Neural cell (in vitro differentiated cells): ENCODE data around the gene FILIP1L. TPM values are rescaled to one million over a fixed set of nuclear protein-coding genes. Genes with fewer than 3 reads are reported as not detected.

Experiments
- H2AFZ ChIP-seq: fragments of 200-600, 300-800 bp; sonication (generic), shearing (Covaris generic); 2 replicates; pipeline ENCODE4 v1.6.0; 2014; ENCODE audit warnings: low read depth, mild to moderate bottlenecking, antibody characterized with exemption, low read length, moderate library complexity
- H3F3A ChIP-seq: fragments of 200-600 bp; shearing (Covaris generic); 2 replicates; pipeline ENCODE4 v1.6.1; 2016; ENCODE audit warnings: mild to moderate bottlenecking, moderate library complexity, mixed read lengths, antibody characterized with exemption, low read length; ENCODE audit not compliant: insufficient read depth, poor library complexity, severe bottlenecking
- H3K27ac ChIP-seq: fragments of 200-600, 300-800 bp; sonication (generic), shearing (Covaris generic); 2 replicates; pipeline ENCODE4 v1.5.1; 2014; ENCODE audit warnings: mild to moderate bottlenecking, low read length, moderate library complexity
- H3K27me3 ChIP-seq: fragments of 300-800, 200-600 bp; sonication (generic), shearing (Covaris generic); 2 replicates; pipeline ENCODE4 v1.6.0; 2014; ENCODE audit warnings: mild to moderate bottlenecking, low read depth, low read length, moderate library complexity; ENCODE audit not compliant: insufficient read depth
- H3K36me3 ChIP-seq: fragments of 300-800, 200-600 bp; sonication (generic), shearing (Covaris generic); 2 replicates; pipeline ENCODE4 v1.5.1; 2014; ENCODE audit warnings: mild to moderate bottlenecking, antibody characterized with exemption, low read length, moderate library complexity; ENCODE audit not compliant: insufficient read depth
- H3K4me2 ChIP-seq: fragments of 300-800, 200-600 bp; sonication (generic), shearing (Covaris generic); 2 replicates; pipeline ENCODE4 v1.6.0; 2014; ENCODE audit warnings: mild to moderate bottlenecking, low read length
- H3K4me3 ChIP-seq: fragments of 300-800, 200-600 bp; sonication (generic), shearing (Covaris generic); 2 replicates; pipeline ENCODE4 v1.5.1; 2014; ENCODE audit warnings: mild to moderate bottlenecking, low read length, moderate library complexity
- H3K79me2 ChIP-seq: fragments of 200-600 bp; shearing (Covaris generic); replicated peaks from 2 replicates; pipeline ENCODE4 v1.6.0; 2014; ENCODE audit warnings: mild to moderate bottlenecking, low read length, moderate library complexity; ENCODE audit not compliant: insufficient read depth
- H3K9ac ChIP-seq: fragments of 300-800, 200-600 bp; sonication (generic), shearing (Covaris generic); 2 replicates; pipeline ENCODE4 v1.6.1; 2016; ENCODE audit warnings: mild to moderate bottlenecking, low read length, mixed read lengths
- H3K9me2 ChIP-seq: fragments of 200-600 bp; shearing (Covaris generic); 2 replicates; pipeline ENCODE4 v1.6.1; 2016; ENCODE audit warnings: mild to moderate bottlenecking, low read length, mixed read lengths; ENCODE audit not compliant: insufficient read depth
- H3K9me3 ChIP-seq: fragments of 200-600, 300-800 bp; sonication (generic), shearing (Covaris generic); 2 replicates; pipeline ENCODE4 v1.6.1; 2016; ENCODE audit warnings: mild to moderate bottlenecking, mixed run types, low read length, moderate library complexity, mixed read lengths
- H4K20me1 ChIP-seq: fragments of 200-600 bp; shearing (Covaris generic); 2 replicates; pipeline ENCODE4 v1.6.1; 2016; ENCODE audit warnings: mild to moderate bottlenecking, mixed run types; ENCODE audit not compliant: insufficient read depth
- CTCF ChIP-seq: fragments of 450-650 bp; IDR thresholded peaks from 2 replicates; pipeline ENCODE4 v1.5.1; 2014; ENCODE audit warnings: antibody characterized with exemption, mild to moderate bottlenecking, moderate library complexity; ENCODE audit not compliant: poor library complexity, severe bottlenecking
- EP300 ChIP-seq: fragments of 450-650 bp; conservative IDR thresholded peaks from 2 replicates; pipeline ENCODE4 v1.6.1; 2014; ENCODE audit warnings: antibody characterized with exemption, mild to moderate bottlenecking, moderate library complexity; ENCODE audit not compliant: poor library complexity, severe bottlenecking
- EZH2 ChIP-seq: fragments of 200-600, 300-800 bp; shearing (Covaris generic), sonication (generic); IDR thresholded peaks from 2 replicates; pipeline ENCODE4 v1.6.1; 2014; ENCODE audit warnings: antibody characterized with exemption, low read length, borderline replicate concordance, mild to moderate bottlenecking; ENCODE audit not compliant: insufficient read depth, poor library complexity, severe bottlenecking
- MXI1 ChIP-seq: fragments of 450-650 bp; conservative IDR thresholded peaks from 2 replicates; pipeline ENCODE4 v1.6.1; 2014; ENCODE audit warnings: antibody characterized with exemption, mild to moderate bottlenecking; ENCODE audit not compliant: poor library complexity, severe bottlenecking
- POLR2AphosphoS5 ChIP-seq: IDR thresholded peaks from 2 replicates; pipeline ENCODE4 v1.6.1; 2012
- RAD21 ChIP-seq: fragments of 450-650 bp; conservative IDR thresholded peaks from 2 replicates; pipeline ENCODE4 v1.6.1; 2014; ENCODE audit warnings: antibody characterized with exemption, mild to moderate bottlenecking, moderate library complexity
- REST ChIP-seq: IDR thresholded peaks from 2 replicates; pipeline ENCODE4 v1.6.1; 2012; ENCODE audit warnings: borderline replicate concordance
- SMC3 ChIP-seq: fragments of 450-650 bp; conservative IDR thresholded peaks from 2 replicates; pipeline ENCODE4 v1.6.1; 2014; ENCODE audit warnings: antibody characterized with exemption, mild to moderate bottlenecking, moderate library complexity; ENCODE audit not compliant: poor library complexity
- polyA plus RNA-seq: library from polyadenylated mRNA; depleted of rRNA; stranded (reverse); fragments of >200 nt; gene quantifications from 2 replicates; pipeline ENCODE4 v1.2.3, GENCODE V29; 2014

FILIP1L gene
- polyA plus RNA-seq, 1 donor from 2014 or later, result 0.27 TPM

GRCh38 chr3:99870712-99871111 is 243.6 kb downstream of the FILIP1L start (continued):
- TF ChIP-seq REST, result no peak

GRCh38 chr3:99869621-99870020 is 244.7 kb downstream of the FILIP1L start:
- no peak overlapping the region for H3K4me3 ChIP-seq
- no peak overlapping the region for H2AFZ ChIP-seq
- H3K9me2 ChIP-seq, result no peaks in the 10 kb centered on the region
- no peak overlapping the region for H3K9ac ChIP-seq
- H3K4me2 ChIP-seq, result no peak overlapping the region
- no peaks in the 10 kb centered on the region for H3F3A ChIP-seq
- H3K27me3 ChIP-seq, result peaks cover 13% of the 10 kb centered on the region
- no peaks in the 10 kb centered on the region for H3K36me3 ChIP-seq
- no peaks in the 10 kb centered on the region for H4K20me1 ChIP-seq
- H3K79me2 ChIP-seq, result no peaks in the 10 kb centered on the region
- H3K27ac ChIP-seq, result no peak overlapping the region
- H3K9me3 ChIP-seq, result no peaks in the 10 kb centered on the region
- no peak for TF ChIP-seq RAD21
- no peak for TF ChIP-seq REST
- TF ChIP-seq EP300, result no peak
- TF ChIP-seq EZH2, result no peak
- TF ChIP-seq MXI1, result no peak
- TF ChIP-seq CTCF, result no peak
- no peak for TF ChIP-seq SMC3

- H3F3A ChIP-seq, result no peaks in the 10 kb centered on the region
- no peak overlapping the region for H3K9ac ChIP-seq
- no peaks in the 10 kb centered on the region for H3K79me2 ChIP-seq
- no peak overlapping the region for H2AFZ ChIP-seq
- no peaks in the 10 kb centered on the region for H4K20me1 ChIP-seq
- no peaks in the 10 kb centered on the region for H3K9me2 ChIP-seq
- TF ChIP-seq RAD21 (no peak), POLR2AphosphoS5 (no peak), CTCF (no peak), SMC3 (no peak)
- no peak overlapping the region for H3K4me2 ChIP-seq
- no peaks in the 10 kb centered on the region for H3K9me3 ChIP-seq
- no peak overlapping the region for H3K27ac ChIP-seq
- no peaks in the 10 kb centered on the region for H3K36me3 ChIP-seq
- no peak overlapping the region for H3K4me3 ChIP-seq
- no peaks in the 10 kb centered on the region for H3K27me3 ChIP-seq
These were observed 246.0 kb downstream of the FILIP1L start for GRCh38 chr3:99868311-99868646.
